NCI-H2171 (cell line): ENCODE results near the gene GAGE12H.
"Not testable (repeated sequence)": the region's sequence is repeated elsewhere in the genome, so short reads cannot be mapped to it uniquely, and the experiment has no call there.

Experiments used
- DNase-seq: peaks from one replicate; lab custom pipeline; 2025; lab: John Stamatoyannopoulos, UW

GAGE12H gene

DNA sequence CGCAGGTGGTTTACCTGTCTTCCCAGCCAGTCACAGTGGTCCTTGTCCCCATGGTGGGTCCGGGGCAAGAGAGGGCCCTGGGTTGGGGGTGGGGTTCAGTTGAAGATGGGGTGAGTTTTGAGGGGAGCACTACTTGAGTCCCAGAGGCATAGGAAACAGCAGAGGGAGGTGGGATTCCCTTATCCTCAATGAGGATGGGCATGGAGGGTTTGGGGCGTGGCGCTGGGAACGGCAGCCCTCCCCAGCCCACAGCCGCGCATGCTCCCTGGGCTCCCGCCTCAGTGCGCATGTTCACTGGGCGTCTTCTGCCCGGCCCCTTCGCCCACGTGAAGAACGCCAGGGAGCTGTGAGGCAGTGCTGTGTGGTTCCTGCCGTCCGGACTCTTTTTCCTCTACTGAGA, at the start of gene GAGE12H:
Gene GAGE12H (plus strand): TSS at position 301 of the 400 bp plus-strand sequence. CDS start 1,155 bp downstream, outside the sequence.
- DNase-seq: not testable (repeated sequence)

DNA sequence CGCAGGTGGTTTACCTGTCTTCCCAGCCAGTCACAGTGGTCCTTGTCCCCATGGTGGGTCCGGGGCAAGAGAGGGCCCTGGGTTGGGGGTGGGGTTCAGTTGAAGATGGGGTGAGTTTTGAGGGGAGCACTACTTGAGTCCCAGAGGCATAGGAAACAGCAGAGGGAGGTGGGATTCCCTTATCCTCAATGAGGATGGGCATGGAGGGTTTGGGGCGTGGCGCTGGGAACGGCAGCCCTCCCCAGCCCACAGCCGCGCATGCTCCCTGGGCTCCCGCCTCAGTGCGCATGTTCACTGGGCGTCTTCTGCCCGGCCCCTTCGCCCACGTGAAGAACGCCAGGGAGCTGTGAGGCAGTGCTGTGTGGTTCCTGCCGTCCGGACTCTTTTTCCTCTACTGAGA, 47.9 kb upstream of the GAGE12H start, which contains the start of gene GAGE12C:
Gene GAGE12C (plus strand): TSS at position 301 of the 400 bp plus-strand sequence. CDS start 1,155 bp downstream, outside the sequence.
- not testable (repeated sequence) for DNase-seq

DNA sequence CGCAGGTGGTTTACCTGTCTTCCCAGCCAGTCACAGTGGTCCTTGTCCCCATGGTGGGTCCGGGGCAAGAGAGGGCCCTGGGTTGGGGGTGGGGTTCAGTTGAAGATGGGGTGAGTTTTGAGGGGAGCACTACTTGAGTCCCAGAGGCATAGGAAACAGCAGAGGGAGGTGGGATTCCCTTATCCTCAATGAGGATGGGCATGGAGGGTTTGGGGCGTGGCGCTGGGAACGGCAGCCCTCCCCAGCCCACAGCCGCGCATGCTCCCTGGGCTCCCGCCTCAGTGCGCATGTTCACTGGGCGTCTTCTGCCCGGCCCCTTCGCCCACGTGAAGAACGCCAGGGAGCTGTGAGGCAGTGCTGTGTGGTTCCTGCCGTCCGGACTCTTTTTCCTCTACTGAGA, 38.3 kb upstream of the GAGE12H start, which contains the start of gene GAGE12D:
Gene GAGE12D (plus strand): TSS at position 301 of the 400 bp plus-strand sequence. CDS start 1,155 bp downstream, outside the sequence.
- not testable (repeated sequence) for DNase-seq

DNA sequence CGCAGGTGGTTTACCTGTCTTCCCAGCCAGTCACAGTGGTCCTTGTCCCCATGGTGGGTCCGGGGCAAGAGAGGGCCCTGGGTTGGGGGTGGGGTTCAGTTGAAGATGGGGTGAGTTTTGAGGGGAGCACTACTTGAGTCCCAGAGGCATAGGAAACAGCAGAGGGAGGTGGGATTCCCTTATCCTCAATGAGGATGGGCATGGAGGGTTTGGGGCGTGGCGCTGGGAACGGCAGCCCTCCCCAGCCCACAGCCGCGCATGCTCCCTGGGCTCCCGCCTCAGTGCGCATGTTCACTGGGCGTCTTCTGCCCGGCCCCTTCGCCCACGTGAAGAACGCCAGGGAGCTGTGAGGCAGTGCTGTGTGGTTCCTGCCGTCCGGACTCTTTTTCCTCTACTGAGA, 28.8 kb upstream of the GAGE12H start, which contains the start of gene GAGE12E:
Gene GAGE12E (plus strand): TSS at position 301 of the 400 bp plus-strand sequence. CDS start 1,155 bp downstream, outside the sequence.
- not testable (repeated sequence) for DNase-seq

DNA sequence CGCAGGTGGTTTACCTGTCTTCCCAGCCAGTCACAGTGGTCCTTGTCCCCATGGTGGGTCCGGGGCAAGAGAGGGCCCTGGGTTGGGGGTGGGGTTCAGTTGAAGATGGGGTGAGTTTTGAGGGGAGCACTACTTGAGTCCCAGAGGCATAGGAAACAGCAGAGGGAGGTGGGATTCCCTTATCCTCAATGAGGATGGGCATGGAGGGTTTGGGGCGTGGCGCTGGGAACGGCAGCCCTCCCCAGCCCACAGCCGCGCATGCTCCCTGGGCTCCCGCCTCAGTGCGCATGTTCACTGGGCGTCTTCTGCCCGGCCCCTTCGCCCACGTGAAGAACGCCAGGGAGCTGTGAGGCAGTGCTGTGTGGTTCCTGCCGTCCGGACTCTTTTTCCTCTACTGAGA, 19.2 kb upstream of the GAGE12H start, which contains the start of gene GAGE12F:
Gene GAGE12F (plus strand): TSS at position 301 of the 400 bp plus-strand sequence. CDS start 1,155 bp downstream, outside the sequence.
- not testable (repeated sequence) for DNase-seq

DNA sequence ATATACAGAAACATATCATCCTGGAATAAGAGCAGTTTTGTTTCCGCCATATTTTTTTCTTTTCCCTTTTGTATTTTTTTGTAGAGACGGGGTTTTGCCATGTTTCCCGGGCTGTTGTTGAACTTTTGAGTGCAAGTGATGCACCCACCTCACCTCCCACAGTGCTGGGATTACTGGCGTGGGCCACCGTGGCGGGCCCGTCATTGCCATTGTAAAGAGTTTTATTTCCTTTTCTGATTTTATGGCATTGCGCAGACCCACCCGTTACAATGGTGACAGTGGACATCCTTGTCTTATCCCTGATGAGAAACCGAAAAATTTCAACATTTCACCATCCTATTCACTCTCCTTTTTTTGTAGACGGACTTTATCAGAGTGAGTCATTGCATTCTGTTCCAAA, 11.0 kb upstream of the GAGE12H start:
- DNase-seq: not testable (repeated sequence)

DNA sequence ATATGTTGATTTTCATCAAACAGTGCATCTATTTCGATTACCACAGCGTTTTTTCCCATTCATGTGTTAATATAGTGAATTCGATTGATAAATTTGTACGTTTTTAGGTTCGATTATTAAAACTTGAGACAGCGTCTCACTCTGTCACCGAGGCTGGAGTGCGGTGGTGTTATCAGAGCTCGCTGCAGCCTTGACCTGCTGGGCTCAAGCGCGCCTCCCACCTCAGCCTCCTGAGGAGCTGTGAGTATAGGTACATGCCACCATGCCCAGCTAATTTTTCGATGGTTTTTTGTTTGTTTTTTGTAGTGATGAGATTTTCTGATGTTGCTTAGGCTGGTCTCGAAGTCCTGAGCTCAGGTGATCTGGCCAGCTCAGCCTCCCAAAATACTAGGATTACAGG, 10.6 kb upstream of the GAGE12H start:
- not testable (repeated sequence) for DNase-seq

DNA sequence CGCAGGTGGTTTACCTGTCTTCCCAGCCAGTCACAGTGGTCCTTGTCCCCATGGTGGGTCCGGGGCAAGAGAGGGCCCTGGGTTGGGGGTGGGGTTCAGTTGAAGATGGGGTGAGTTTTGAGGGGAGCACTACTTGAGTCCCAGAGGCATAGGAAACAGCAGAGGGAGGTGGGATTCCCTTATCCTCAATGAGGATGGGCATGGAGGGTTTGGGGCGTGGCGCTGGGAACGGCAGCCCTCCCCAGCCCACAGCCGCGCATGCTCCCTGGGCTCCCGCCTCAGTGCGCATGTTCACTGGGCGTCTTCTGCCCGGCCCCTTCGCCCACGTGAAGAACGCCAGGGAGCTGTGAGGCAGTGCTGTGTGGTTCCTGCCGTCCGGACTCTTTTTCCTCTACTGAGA, 9.6 kb upstream of the GAGE12H start, which contains the start of gene GAGE12G:
Gene GAGE12G (plus strand): TSS at position 301 of the 400 bp plus-strand sequence. CDS start 1,155 bp downstream, outside the sequence.
- not testable (repeated sequence) for DNase-seq

DNA sequence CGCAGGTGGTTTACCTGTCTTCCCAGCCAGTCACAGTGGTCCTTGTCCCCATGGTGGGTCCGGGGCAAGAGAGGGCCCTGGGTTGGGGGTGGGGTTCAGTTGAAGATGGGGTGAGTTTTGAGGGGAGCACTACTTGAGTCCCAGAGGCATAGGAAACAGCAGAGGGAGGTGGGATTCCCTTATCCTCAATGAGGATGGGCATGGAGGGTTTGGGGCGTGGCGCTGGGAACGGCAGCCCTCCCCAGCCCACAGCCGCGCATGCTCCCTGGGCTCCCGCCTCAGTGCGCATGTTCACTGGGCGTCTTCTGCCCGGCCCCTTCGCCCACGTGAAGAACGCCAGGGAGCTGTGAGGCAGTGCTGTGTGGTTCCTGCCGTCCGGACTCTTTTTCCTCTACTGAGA, 9.4 kb downstream of the GAGE12H start, which contains the start of gene GAGE2A:
Gene GAGE2A (plus strand): TSS at position 301 of the 400 bp plus-strand sequence. CDS start 1,155 bp downstream, outside the sequence.
- DNase-seq: not testable (repeated sequence)

- DNase-seq: not testable (repeated sequence)
Measured at GRCh38 chrX:49589769-49590478, 10.2 kb downstream of the GAGE12H start.

DNA sequence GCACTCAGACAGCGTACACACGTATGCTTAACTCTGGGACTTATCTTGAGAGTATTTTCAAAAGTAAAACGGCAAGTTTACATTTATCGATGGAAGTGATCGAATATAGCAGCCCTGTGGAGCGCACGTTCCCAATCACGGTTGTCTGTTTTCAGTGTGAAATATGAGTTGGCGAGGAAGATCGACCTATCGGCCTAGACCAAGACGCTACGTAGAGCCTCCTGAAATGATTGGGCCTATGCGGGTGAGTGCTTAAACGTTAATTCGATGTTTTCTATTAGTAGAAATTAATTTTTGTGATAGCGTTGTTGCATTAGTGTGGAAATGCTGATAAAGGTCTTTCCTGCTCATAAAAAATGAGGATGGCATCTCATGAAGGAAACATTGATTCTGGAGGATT, 10.7 kb downstream of the GAGE12H start:
- DNase-seq: not testable (repeated sequence)

DNA sequence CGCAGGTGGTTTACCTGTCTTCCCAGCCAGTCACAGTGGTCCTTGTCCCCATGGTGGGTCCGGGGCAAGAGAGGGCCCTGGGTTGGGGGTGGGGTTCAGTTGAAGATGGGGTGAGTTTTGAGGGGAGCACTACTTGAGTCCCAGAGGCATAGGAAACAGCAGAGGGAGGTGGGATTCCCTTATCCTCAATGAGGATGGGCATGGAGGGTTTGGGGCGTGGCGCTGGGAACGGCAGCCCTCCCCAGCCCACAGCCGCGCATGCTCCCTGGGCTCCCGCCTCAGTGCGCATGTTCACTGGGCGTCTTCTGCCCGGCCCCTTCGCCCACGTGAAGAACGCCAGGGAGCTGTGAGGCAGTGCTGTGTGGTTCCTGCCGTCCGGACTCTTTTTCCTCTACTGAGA, 19.0 kb downstream of the GAGE12H start, which contains the start of gene GAGE1:
Gene GAGE1 (plus strand): TSS at position 301 of the 400 bp plus-strand sequence. CDS start 1,155 bp downstream, outside the sequence.
- DNase-seq: not testable (repeated sequence)

GRCh38 chrX:49610718-49611310, 31.1 kb downstream of the GAGE12H start:
- DNase-seq: no peak

DNA sequence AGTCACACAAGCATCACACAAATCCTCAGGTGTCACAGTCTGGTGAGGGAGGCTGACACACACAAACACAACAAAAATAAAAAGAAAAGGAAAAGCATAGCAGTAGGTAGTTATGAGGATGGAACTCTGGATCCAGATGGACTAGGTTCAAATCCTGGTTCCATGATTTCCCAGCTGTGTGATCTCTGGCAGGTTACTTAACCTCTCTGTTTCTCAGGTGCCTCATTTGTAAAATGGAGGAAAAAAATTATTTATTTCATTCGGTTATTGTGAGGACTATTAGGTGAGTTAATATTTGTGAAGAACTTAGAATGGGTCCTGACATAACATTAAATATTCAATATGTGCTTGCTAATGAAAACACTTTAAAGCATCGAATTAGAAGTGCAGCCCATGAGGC, 38.8 kb downstream of the GAGE12H start:
- no peak for DNase-seq

DNA sequence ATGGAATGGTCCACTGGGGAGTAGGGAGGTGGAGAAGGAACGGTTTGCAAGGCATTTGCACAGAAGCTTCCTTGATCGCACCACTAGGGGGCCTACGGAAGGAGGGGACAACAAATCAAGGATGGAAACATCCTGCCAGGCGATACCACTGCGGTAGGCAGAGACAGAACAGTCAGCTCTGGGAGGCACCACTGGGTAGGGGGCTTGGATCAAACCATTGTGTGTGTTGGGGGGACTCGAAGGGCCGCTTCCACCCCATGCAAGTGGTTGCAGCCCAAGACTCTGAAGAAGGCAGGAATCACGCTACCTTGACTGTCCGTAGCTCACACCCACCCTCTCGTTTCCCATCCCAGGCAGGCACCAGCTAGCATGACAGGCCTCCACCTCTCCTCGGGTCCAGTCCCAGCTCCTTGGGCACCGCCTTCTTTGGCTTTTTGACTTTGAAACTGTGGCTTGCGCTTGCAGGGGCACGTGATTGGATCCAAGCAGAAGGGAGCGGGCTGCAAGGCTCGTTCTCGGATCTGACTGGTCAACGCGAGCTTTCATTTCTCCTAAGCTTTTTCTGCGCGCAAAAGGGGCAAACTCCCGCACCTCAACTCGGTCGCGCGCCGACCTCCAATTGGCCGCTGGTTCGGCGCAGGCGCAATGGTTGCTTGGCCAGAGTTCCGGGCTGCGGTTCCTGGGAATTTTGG, 47.5 kb downstream of the GAGE12H start:
- no peak for DNase-seq
